Brain microvascular endothelial cell (primary cell): ENCODE measurements around the gene PYHIN1.

Experiments
- DNase-seq: peaks from one replicate; pipeline ENCODE4 v3.0.0-alpha.2; 2020
- H3K27ac ChIP-seq: fragments of 250-450 bp; sonication (Bioruptor Pico); 2 replicates; pipeline ENCODE4 v1.5.1; 2020; ENCODE audit warnings: mild to moderate bottlenecking, moderate library complexity
- H3K27me3 ChIP-seq: fragments of 250-450 bp; sonication (Bioruptor Pico); replicated peaks from 2 replicates; pipeline ENCODE4 v1.5.1; 2020; ENCODE audit warnings: mild to moderate bottlenecking
- H3K36me3 ChIP-seq: fragments of 250-450 bp; sonication (Bioruptor Pico); replicated peaks from 2 replicates; pipeline ENCODE4 v1.5.1; 2020; ENCODE audit warnings: mild to moderate bottlenecking
- H3K4me3 ChIP-seq: 2 replicates; pipeline ENCODE4 v1.5.1; 2011; ENCODE audit warnings: low read depth, mild to moderate bottlenecking, control low read depth, low read length, moderate library complexity
- CTCF ChIP-seq: IDR thresholded peaks from 2 replicates; pipeline ENCODE4 v1.5.1; 2011; ENCODE audit warnings: low read depth, mild to moderate bottlenecking, moderate library complexity, low read length, control low read depth, inconsistent platforms; ENCODE audit errors: missing control alignments
- in situ Hi-C: cut with HindIII; loops from 2 replicates; pipeline ENCODE4 v1.10.0; 2017; ENCODE audit warnings: low sequenced_read_pairs, low pct_ligation_motif_present

Gene PYHIN1

GRCh38 chr1:158930504-158930903, 848 bp upstream of the PYHIN1 start:
- Histone ChIP-seq H3K4me3 (no peak overlapping the region), H3K27me3 (no peaks in the 10 kb centered on the region), H3K27ac (no peak overlapping the region), H3K36me3 (no peaks in the 10 kb centered on the region)
- DNase-seq = no peak
- in situ Hi-C loops = no loop called here
- TF ChIP-seq CTCF = no peak

DNA sequence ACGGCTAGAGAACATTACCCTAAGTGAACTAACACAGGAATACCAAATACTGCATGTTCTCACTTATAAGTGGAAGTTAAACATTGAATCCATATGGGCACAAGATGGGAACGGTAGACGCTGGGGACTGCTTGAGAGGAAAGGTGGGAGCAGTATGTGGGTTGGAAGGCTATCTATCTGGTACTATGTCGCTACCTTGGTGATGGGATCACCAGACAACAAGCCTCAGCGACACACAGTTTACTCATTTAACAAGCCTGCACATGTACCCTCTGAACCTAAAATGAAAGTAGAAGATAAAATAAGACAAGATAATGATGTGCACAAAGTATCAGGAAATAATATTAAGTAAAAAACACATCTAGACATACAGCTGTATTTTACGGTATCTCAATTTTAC, 819 bp downstream of the PYHIN1 start:
- in situ Hi-C loops = no loop called here
- no peak for DNase-seq
- no peaks in the 10 kb centered on the region for H3K36me3 ChIP-seq
- no peak for TF ChIP-seq CTCF
- H3K4me3 ChIP-seq = no peak overlapping the region
- no peaks in the 10 kb centered on the region for H3K27me3 ChIP-seq
- no peak overlapping the region for H3K27ac ChIP-seq

DNA sequence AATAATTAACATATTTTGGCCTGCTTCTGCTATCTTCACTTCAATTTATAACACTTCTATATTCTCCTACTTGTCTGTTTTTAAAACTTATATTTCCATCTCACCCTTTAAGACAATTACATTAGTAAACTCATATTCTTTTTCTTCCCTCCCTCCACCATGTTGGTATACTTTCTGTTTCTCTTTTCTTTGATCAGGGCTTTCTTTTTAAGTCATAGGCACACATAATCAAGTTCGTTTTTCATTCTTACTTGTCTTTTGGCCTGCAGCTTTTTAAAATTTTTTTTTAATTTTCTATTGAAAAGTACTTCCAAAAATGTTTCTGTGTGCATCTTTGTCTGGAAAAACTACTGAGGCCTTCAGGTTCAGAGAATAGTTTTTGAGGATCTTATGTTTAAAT, 2.3 kb downstream of the PYHIN1 start:
- DNase-seq = no peak
- no peak for TF ChIP-seq CTCF
- Histone ChIP-seq H3K27me3 (no peaks in the 10 kb centered on the region), H3K4me3 (no peak overlapping the region), H3K36me3 (no peaks in the 10 kb centered on the region), H3K27ac (no peak overlapping the region)
- in situ Hi-C loops = no loop called here

- Histone ChIP-seq H3K27me3 (no peaks in the 10 kb centered on the region), H3K36me3 (no peaks in the 10 kb centered on the region), H3K4me3 (no peak overlapping the region), H3K27ac (no peak overlapping the region)
- in situ Hi-C loops = no loop called here
- DNase-seq = no peak
- no peak for TF ChIP-seq CTCF
These were observed 7.8 kb downstream of the PYHIN1 start for GRCh38 chr1:158939180-158939579.

DNA sequence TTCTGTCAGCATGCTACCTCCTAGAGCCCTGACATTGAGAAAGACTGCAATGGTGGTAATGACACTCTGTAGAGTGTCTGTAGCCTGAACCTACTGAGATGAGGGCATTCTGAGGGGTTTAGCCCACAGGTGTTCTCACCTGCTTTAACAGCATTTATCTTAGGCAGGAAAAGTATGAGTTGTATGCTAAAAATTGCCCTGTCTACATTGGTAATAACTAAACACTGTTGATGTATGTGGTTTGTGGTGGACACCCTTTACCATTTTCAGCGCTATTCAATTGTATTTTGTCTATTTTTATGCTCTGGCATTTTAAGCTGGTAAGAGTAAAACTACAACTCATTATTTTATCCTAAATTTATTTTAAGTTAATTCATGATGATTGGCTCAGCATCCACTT, 10.0 kb downstream of the PYHIN1 start:
- in situ Hi-C loops = no loop called here
- Histone ChIP-seq H3K27me3 (no peaks in the 10 kb centered on the region), H3K27ac (no peak overlapping the region), H3K4me3 (no peak overlapping the region), H3K36me3 (no peaks in the 10 kb centered on the region)
- no peak for TF ChIP-seq CTCF
- DNase-seq = no peak

GRCh38 chr1:158942490-158942889, 11.1 kb downstream of the PYHIN1 start:
- Histone ChIP-seq H3K4me3 (no peak overlapping the region), H3K36me3 (no peaks in the 10 kb centered on the region), H3K27me3 (no peaks in the 10 kb centered on the region), H3K27ac (no peak overlapping the region)
- TF ChIP-seq CTCF = no peak
- DNase-seq = no peak
- in situ Hi-C loops = no loop called here
